ENCODE results near the gene RMDN2. TPM values are rescaled to one million over a fixed set of nuclear protein-coding genes. Genes with fewer than 3 reads are reported as not detected.

RMDN2 gene
- total and polyA plus RNA-seq, 2 experiments from 2014 or later, result 5.8 to 11.1 TPM

GRCh38 chr2:37969731-37970130, 44.6 kb downstream of the RMDN2 start:
- in situ Hi-C loops (cut with MboI), result no loop called here
- TF ChIP-seq EZH2 (IDR thresholded peaks at IDR 0.05; ENCODE audit: insufficient read depth, poor library complexity, severe bottlenecking), result no peak
- TF ChIP-seq EZH2phosphoT487 (IDR thresholded peaks at IDR 0.05; ENCODE audit: insufficient read depth, low read depth), result no peak
- Histone ChIP-seq H3F3A (ENCODE audit: insufficient read depth) (no peaks in the 10 kb centered on the region), H3K9me3 (ENCODE audit: low read depth) (no peaks in the 10 kb centered on the region), H4K20me1 (ENCODE audit: insufficient read depth) (no peaks in the 10 kb centered on the region), H3K9ac (no peak overlapping the region), H3K27me3 (replicated peaks; ENCODE audit: insufficient read depth) (no peaks in the 10 kb centered on the region), H3K4me2 (ENCODE audit: unreplicated experiment) (no peak overlapping the region), H3K4me3 (no peak overlapping the region), H3K27ac (no peak overlapping the region), H3K79me2 (ENCODE audit: insufficient read depth) (no peaks in the 10 kb centered on the region), H2AFZ (no peak overlapping the region), H3K36me3 (ENCODE audit: low read depth) (no peaks in the 10 kb centered on the region), H3K9me2 (ENCODE audit: insufficient read depth) (no peaks in the 10 kb centered on the region), H3K4me1 (ENCODE audit: insufficient read depth) (no peaks in the 10 kb centered on the region)
- no peak for DNase-seq

- Histone ChIP-seq H3K4me2 (ENCODE audit: unreplicated experiment) (no peak overlapping the region), H3K79me2 (ENCODE audit: insufficient read depth) (no peaks in the 10 kb centered on the region), H3K36me3 (ENCODE audit: low read depth) (no peaks in the 10 kb centered on the region), H3K4me3 (no peak overlapping the region), H2AFZ (no peak overlapping the region), H3K27ac (no peak overlapping the region), H3K27me3 (replicated peaks; ENCODE audit: insufficient read depth) (no peaks in the 10 kb centered on the region), H3F3A (ENCODE audit: insufficient read depth) (no peaks in the 10 kb centered on the region), H3K9ac (no peak overlapping the region), H3K4me1 (ENCODE audit: insufficient read depth) (no peaks in the 10 kb centered on the region), H3K9me3 (ENCODE audit: low read depth) (no peaks in the 10 kb centered on the region), H4K20me1 (ENCODE audit: insufficient read depth) (no peaks in the 10 kb centered on the region), H3K9me2 (ENCODE audit: insufficient read depth) (no peaks in the 10 kb centered on the region)
- TF ChIP-seq EZH2phosphoT487 (IDR thresholded peaks at IDR 0.05; ENCODE audit: insufficient read depth, low read depth) (no peak), EZH2 (IDR thresholded peaks at IDR 0.05; ENCODE audit: insufficient read depth, poor library complexity, severe bottlenecking) (no peak)
- no peak for DNase-seq
- in situ Hi-C loops (cut with MboI), result no loop called here
- WGBS, 2 experiments (ENCODE audit: low coverage in 1 of 2, low lambda C conversion rate in 2 of 2, missing lambda C conversion rate in 2 of 2), result 93 to 94% methylated on average over 1 of the region's 1 CpG
Observed at GRCh38 chr2:37971971-37972370, 46.9 kb downstream of the RMDN2 start.

GRCh38 chr2:37973615-37974353, 48.7 kb downstream of the RMDN2 start:
- Histone ChIP-seq H3K4me2 (ENCODE audit: unreplicated experiment) (no peak overlapping the region), H3K9me2 (ENCODE audit: insufficient read depth) (no peaks in the 10 kb centered on the region), H3K79me2 (ENCODE audit: insufficient read depth) (no peaks in the 10 kb centered on the region), H3K9ac (no peak overlapping the region), H3K36me3 (ENCODE audit: low read depth) (no peaks in the 10 kb centered on the region), H3K9me3 (ENCODE audit: low read depth) (no peaks in the 10 kb centered on the region), H3K27ac (no peak overlapping the region), H2AFZ (no peak overlapping the region), H3K4me3 (no peak overlapping the region), H3F3A (ENCODE audit: insufficient read depth) (no peaks in the 10 kb centered on the region), H4K20me1 (ENCODE audit: insufficient read depth) (no peaks in the 10 kb centered on the region), H3K4me1 (ENCODE audit: insufficient read depth) (no peaks in the 10 kb centered on the region), H3K27me3 (replicated peaks; ENCODE audit: insufficient read depth) (no peaks in the 10 kb centered on the region)
- in situ Hi-C loops (cut with MboI), result no loop called here
- WGBS, 2 experiments (ENCODE audit: low coverage in 1 of 2, low lambda C conversion rate in 2 of 2, missing lambda C conversion rate in 2 of 2), result 93 to 94% methylated on average over 15 of the region's 15 CpGs
- DNase-seq, result no peak
- TF ChIP-seq EZH2 (IDR thresholded peaks at IDR 0.05; ENCODE audit: insufficient read depth, poor library complexity, severe bottlenecking) (no peak), EZH2phosphoT487 (IDR thresholded peaks at IDR 0.05; ENCODE audit: insufficient read depth, low read depth) (no peak)

- WGBS, 2 experiments (ENCODE audit: low coverage in 1 of 2, low lambda C conversion rate in 2 of 2, missing lambda C conversion rate in 2 of 2), result 99 to 100% methylated on average over 2 of the region's 2 CpGs
- H4K20me1 ChIP-seq (ENCODE audit: insufficient read depth), result no peaks in the 10 kb centered on the region
- no peaks in the 10 kb centered on the region for H3K36me3 ChIP-seq (ENCODE audit: low read depth)
- H3K4me3 ChIP-seq, result no peak overlapping the region
- H3K79me2 ChIP-seq (ENCODE audit: insufficient read depth), result no peaks in the 10 kb centered on the region
- DNase-seq, result no peak
- TF ChIP-seq EZH2phosphoT487 (IDR thresholded peaks at IDR 0.05; ENCODE audit: insufficient read depth, low read depth), result no peak
- TF ChIP-seq EZH2 (IDR thresholded peaks at IDR 0.05; ENCODE audit: insufficient read depth, poor library complexity, severe bottlenecking), result no peak
- H3F3A ChIP-seq (ENCODE audit: insufficient read depth), result no peaks in the 10 kb centered on the region
- no peak overlapping the region for H3K27ac ChIP-seq
- H3K27me3 ChIP-seq (replicated peaks; ENCODE audit: insufficient read depth), result no peaks in the 10 kb centered on the region
- no peaks in the 10 kb centered on the region for H3K4me1 ChIP-seq (ENCODE audit: insufficient read depth)
- H3K9me3 ChIP-seq (ENCODE audit: low read depth), result no peaks in the 10 kb centered on the region
- H2AFZ ChIP-seq, result no peak overlapping the region
- no peaks in the 10 kb centered on the region for H3K9me2 ChIP-seq (ENCODE audit: insufficient read depth)
- in situ Hi-C loops (cut with MboI), result no loop called here
- H3K9ac ChIP-seq, result no peak overlapping the region
- no peak overlapping the region for H3K4me2 ChIP-seq (ENCODE audit: unreplicated experiment)
Observed at GRCh38 chr2:37975808-37976207, 50.7 kb downstream of the RMDN2 start.
